ENCODE results near the gene MTHFD1L. TPM values are rescaled to one million over a fixed set of nuclear protein-coding genes. Genes with fewer than 3 reads are reported as not detected.
"Not testable (repeated sequence)": the region's sequence is repeated elsewhere in the genome, so short reads cannot be mapped to it uniquely, and the experiment has no call there.

The MTHFD1L gene
- total RNA-seq, 2 donors from 2014 or later = 71.3 to 109 TPM

DNA sequence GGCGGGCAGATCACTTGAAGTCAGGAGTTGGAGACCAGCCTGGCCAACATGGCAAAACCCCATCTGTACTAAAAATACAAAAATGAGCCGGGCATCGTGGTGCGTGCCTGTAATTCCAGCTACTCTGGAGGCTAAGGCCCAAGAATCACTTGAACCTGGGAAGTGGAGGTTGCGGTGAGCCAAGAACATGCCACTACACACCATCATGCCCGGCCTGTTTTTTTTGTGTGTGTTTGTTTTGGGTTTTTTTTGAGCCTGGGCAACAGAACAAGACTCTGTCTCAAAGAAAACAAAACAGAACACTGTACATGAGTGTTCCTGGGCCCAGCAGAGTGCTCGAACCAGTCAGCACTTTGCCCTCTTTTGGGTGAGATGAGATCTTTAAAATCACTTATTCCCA, 159.1 kb downstream of the MTHFD1L start:
- no peak for DNase-seq (ENCODE audit: low spot score in 2 of 2)
- no peaks in the 10 kb centered on the region for H3K9me3 Mint-ChIP-seq
- H3K27ac Mint-ChIP-seq = peak overlapping the region in 1 of 2 donors; percentile 60
- peaks cover 16 to 46% of the 10 kb centered on the region in 2 donors for H3K36me3 Mint-ChIP-seq
- ATAC-seq = no peak

DNA sequence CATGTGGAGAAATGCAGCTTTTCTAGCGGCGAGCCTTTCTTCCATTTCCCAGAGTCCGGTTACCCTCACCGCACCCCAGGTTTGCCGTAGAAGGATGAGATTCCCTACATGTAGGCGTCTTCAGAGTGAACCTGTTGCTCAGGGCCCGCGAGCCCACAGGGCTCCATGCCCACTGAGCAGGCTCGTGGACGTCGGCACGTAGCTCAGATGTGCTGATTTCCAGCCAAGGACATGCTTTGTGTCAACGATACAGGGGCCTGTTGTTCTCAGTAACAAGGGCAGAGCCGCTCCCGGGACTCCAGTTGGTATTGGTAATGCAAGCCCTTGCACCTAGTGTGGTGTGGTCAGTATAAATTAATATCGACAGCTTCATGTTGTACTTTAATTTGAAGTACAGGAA, 159.6 kb downstream of the MTHFD1L start:
- Mint-ChIP-seq H3K27ac (no peak overlapping the region), H3K9me3 (no peaks in the 10 kb centered on the region), H3K36me3 (peaks cover 21 to 46% of the 10 kb centered on the region in 2 donors)
- no peak for ATAC-seq
- DNase-seq (ENCODE audit: low spot score in 2 of 2) = no peak

DNA sequence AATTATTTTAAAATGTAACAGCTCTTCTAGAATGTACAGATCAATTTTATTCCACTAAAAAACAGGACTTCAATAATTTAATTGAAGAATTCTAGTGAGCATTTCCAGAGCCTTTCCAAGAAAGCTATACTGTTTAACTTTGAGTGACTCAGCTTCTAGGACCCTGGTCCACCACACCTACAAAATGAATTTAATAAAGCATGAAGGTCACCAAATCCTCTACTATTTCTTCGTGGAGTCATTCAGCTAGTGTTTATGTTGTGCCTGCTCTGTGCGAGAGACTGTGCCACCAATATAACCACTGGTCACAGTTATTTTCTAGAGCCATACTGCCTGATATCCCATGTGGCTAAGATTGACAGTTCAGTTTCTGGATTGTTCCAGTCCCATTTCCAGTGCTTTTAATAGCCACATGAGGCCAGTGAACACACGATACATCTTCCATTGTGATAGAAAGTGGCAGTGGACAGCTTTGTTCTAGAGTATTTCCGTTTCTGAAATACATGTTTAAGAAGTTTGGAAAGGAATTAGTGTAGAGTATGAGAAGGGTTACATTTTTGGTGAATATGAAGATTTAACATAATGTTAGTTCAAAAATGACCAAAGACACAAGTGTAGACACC, 160.7 kb downstream of the MTHFD1L start:
- H3K36me3 Mint-ChIP-seq = peaks cover 21 to 42% of the 10 kb centered on the region in 2 donors
- no peak for ATAC-seq

DNA sequence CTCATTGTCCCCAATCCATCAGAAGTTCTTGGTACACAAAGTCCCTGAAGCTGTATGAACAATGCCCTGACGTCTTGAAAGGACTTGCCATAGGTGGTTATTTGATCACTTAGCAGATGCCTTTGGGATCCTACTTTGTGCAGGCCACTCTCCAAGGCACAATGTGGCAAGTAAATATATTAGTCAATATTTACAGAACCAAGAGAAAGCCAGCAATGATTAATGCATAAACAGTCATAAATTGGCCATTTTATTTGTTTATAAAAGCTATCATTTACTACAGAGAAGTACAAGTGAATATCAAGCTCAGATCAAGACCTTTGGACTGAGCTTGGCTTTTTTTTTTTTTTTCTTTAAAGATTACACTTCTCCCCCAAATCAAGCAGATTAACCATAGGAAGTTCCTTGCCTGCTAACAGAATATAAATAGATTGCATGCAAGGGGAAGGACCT, 161.8 kb downstream of the MTHFD1L start:
- Mint-ChIP-seq H3K27ac (peak overlapping the region in 1 of 2 donors; percentile 1), H3K36me3 (peaks cover 15 to 42% of the 10 kb centered on the region in 2 donors), H3K9me3 (no peaks in the 10 kb centered on the region)
- DNase-seq (ENCODE audit: low spot score in 2 of 2) (no peak), ATAC-seq (no peak)

More for the DNA sequence above, 160.7 kb downstream of the MTHFD1L start:
- H3K9me3 Mint-ChIP-seq = no peaks in the 10 kb centered on the region
- H3K27ac Mint-ChIP-seq = no peak overlapping the region
- no peak for DNase-seq (ENCODE audit: low spot score in 2 of 2)

DNA sequence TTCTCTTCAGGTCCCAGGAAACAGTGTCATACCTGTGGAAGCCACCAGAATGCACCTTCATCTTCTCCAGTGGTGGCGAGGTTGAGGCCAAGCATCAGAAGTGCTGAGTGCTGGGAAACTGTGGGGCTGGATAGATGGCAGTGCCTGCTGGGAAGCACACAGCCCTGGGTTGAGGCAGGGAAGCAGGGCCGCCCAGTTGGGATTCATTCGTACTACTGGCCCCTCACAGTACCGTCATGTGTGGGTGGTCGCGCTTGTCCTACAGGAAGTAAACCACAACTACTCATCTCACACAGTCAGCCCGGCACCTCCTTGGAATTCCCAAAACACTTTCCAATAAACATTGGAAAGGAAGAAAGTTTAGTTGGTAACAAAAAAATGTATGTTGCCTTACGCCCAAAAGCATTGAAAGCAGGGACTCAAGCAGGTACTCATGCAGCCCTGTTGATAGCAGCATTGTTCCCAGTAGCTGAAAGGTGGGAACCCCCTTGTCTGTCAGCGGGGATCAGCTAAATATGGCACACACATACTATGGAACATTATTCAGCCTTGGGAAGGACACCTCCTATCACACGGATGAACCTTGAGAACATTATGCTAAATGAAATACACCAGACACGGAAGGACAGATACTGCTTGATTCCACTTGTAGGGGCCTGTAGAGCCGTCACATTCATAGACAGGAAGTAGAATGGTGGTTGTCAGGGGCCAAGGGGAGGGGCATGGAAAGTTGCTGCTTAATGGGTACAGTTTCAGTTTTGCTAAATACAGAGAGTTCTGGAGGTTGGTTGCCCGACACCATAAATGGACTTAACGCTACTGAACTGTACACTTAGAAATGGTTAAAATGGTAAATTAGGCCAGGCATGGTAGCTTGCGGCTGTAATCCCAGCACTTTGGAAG, 162.7 kb downstream of the MTHFD1L start:
- no peak for ATAC-seq

DNA sequence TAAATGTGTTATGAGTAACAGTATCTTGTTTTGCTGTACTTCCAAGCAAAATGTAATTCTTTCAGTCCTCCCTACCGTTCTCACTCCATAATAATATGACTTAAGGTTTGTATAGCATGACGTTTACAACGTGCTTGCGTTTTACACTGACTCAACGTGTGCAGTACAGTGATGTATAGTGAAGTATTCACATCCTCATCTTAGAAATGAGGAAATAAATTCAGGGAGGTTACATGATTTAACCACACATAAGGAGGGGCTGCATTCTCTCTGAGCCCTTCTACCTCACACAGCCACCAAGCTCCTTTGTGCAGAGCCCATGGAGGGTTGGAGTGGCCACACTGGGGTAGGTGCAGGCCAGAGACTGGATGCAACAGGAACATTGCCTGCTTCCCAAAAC, 164.5 kb downstream of the MTHFD1L start:
- DNase-seq (ENCODE audit: low spot score in 2 of 2) = no peak
- H3K9me3 Mint-ChIP-seq = no peaks in the 10 kb centered on the region
- no peak overlapping the region for H3K27ac Mint-ChIP-seq
- no peak for ATAC-seq
- H3K36me3 Mint-ChIP-seq = peaks cover 24 to 36% of the 10 kb centered on the region in 2 donors

More for the DNA sequence above, 162.7 kb downstream of the MTHFD1L start:
- no peak for DNase-seq (ENCODE audit: low spot score in 2 of 2)
- no peaks in the 10 kb centered on the region for H3K9me3 Mint-ChIP-seq
- peaks cover 15 to 44% of the 10 kb centered on the region in 2 donors for H3K36me3 Mint-ChIP-seq
- H3K27ac Mint-ChIP-seq = peak overlapping the region in 1 of 2 donors; percentile 16

DNA sequence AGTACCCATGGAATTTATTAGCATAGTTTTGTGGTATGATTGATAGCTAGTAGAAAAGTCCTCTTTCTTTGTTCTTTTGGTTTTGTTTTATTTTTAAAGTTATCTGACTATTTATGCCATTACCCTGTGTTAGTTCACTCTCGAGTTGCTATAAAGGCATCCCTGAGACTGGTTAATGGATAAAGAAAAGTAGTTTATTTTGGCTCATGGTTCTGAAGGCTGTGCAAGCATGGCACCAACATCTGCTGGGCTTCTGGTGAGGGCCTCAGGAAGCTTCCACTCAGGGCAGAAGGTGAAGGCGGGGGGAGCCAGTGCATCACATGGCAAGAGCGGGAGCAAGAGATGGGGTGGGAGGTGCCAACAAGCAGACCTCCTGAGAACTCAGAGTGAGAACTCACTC, 166.5 kb downstream of the MTHFD1L start:
- no peaks in the 10 kb centered on the region for H3K9me3 Mint-ChIP-seq
- DNase-seq (ENCODE audit: low spot score in 2 of 2) (no peak), ATAC-seq (no peak)
- H3K36me3 Mint-ChIP-seq = peaks cover 27 to 32% of the 10 kb centered on the region in 2 donors
- no peak overlapping the region for H3K27ac Mint-ChIP-seq

DNA sequence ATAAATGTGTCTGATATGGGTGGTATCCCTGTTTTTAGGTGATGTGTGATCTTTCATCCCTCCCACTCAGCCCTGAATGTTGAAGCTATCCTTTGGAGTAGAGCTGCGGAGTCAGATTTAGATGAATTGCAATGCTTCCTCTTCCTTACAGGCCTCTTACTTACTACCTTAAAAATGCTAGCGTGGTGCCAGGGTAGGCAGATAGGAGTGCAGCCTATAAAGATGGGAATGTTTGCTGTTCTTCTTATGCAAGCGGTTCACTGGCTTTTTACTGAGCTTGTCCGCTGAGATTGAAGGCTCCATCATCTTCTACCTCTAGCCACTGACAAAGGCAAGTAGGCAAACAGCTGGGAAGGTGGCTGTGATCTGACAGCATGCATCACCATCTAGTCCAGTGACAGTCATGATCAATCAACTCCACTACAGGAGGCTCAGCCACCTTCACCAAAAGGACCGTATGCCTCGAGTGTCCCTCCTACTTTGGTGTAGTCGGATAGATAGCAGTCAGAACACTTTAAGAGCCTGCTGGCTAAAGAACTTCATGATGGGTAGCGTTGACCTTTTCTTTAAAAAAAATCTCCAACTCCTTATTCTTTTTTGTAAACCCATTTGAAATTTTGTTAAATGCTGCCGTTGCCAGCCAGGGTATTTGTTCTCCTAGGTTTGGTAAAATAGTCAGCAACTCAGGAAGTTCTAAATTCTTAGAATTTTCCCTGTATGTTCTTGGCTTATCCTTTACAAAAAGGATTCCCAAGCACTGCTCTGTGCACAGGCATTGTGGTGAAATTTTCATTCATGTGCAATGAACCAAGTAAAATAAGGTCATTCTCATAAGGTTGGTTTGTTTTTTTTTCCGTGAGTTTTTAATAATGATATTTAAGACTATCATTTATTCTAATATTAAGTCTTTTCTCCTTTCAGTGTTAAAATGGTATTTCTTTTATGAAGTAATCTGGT, 169.6 kb downstream of the MTHFD1L start:
- Mint-ChIP-seq H3K27ac (no peak overlapping the region), H3K9me3 (no peaks in the 10 kb centered on the region), H3K36me3 (peaks cover 36 to 37% of the 10 kb centered on the region in 2 donors)
- no peak for ATAC-seq
- no peak for DNase-seq (ENCODE audit: low spot score in 2 of 2)

DNA sequence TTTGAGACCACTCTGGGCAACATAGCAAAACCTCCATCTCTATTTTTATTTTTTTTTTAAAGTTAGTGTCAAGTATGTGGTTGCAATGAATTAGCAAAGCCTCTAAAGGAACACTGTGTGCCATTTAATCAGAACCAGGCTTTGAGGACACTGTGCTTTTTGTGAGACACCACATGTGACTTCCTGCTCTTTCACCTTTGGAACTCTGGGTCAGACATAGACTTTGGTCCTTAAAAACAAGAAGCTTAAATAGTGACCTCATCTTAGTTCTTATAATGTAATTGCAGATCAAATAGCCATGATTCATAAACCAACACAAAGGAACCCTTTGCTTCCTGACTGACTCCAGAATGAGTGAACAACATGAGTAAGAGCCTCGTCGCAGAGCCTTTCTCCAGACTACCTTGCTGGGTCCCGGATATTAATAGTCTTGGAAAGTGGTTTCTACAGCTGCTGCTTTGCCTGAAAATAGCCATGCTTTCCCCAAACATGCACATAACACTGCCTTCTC, 170.8 kb downstream of the MTHFD1L start:
- H3K36me3 Mint-ChIP-seq = peaks cover 33 to 37% of the 10 kb centered on the region in 2 donors
- not testable (repeated sequence) for H3K9me3 Mint-ChIP-seq; ATAC-seq; H3K27ac Mint-ChIP-seq; DNase-seq (ENCODE audit: low spot score in 2 of 2)

DNA sequence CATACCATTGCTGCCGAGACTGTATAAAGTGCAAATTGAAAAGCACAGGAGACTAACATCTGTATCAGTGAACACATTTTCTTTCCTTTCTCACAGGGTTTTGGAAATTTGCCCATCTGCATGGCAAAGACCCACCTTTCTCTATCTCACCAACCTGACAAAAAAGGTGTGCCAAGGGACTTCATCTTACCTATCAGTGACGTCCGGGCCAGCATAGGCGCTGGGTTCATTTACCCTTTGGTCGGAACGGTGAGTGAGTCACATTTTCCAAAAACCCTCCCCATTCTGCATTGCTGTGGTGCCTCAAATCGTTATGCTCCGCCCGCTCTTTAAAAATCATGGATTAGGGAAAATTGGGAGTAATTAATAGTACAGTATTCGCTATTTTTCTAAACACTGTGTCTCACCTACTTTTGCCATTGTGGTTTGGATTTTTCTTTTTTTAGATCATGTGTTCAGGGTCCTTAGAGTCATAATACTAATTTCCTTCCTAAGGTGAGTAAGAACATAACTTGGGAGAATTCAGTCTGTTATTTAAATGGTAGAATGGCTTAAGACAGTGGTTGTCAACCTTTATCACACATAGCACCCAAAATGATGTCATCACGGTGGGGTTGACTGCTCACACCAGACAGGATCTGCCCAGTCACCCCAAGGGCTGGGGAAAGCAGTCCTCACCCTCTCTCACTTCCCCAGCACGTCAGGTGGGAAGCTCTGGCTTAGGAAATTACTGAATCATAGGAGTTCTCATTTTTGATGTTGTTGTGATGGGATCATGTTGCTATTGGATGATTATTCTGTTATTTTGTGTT, 171.6 kb downstream of the MTHFD1L start:
- DNase-seq (ENCODE audit: low spot score in 2 of 2) = peak in 1 of 2 donors; percentile 15
- Mint-ChIP-seq H3K9me3 (no peaks in the 10 kb centered on the region), H3K36me3 (peaks cover 30 to 37% of the 10 kb centered on the region in 2 donors)

DNA sequence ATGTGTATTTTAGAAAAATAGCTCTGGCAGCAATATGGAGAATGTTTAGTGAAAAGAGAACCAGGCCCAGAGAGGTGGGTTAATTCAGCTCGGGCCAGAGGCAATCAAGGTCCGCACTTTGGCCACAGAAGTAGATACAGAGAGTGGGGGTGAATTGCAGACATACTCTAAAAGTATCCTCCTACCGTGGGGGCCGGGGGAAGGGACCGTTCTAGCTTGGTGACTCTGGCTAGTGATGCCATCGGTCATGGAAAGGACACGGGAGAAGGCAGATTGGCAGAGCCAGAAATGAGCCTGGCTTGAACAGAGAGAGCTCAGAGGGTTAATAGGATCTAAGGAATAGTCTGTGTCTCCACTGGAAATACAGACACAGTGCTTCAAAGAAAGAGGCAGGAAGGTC, 173.1 kb downstream of the MTHFD1L start:
- H3K36me3 Mint-ChIP-seq = peaks cover 26 to 37% of the 10 kb centered on the region in 2 donors
- H3K9me3 Mint-ChIP-seq = no peaks in the 10 kb centered on the region
- H3K27ac Mint-ChIP-seq = peak overlapping the region; percentile 5 to 65
- no peak for DNase-seq (ENCODE audit: low spot score in 2 of 2)
- no peak for ATAC-seq

More for the DNA sequence above, 171.6 kb downstream of the MTHFD1L start:
- no peak for ATAC-seq
- H3K27ac Mint-ChIP-seq = peak overlapping the region in 1 of 2 donors; percentile 96

DNA sequence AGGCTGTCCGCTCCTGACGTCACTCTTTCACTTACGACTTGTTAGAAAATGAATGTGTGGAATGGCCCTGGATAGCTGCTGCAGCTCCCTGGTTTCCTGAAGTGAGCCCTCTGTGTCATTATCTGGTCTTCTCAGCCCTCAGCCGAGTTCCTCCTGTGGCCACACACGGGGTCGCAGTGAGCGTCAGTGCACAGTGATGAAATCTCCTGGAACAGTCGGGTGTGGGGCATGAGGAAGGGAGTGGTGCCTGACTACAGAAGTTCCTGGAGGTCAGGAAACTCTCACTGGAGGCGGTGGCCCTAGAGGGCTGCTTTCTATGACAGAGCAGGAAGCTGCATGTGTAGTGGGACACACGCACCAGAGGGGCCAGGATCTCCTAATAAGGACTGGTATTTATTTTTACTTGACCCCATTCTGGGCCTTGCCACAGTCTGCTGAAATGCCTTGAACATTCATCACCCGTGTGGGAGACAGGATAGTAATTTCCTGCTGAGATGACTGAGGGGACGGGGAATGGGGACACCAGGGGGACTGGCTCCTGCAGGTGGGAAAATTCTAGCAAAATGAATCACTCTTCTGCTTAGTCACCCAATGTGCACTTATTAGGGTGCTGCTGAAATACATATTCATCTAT, 175.5 kb downstream of the MTHFD1L start:
- not testable (repeated sequence) for H3K27ac Mint-ChIP-seq; DNase-seq (ENCODE audit: low spot score in 2 of 2); ATAC-seq; H3K9me3 Mint-ChIP-seq
- peaks cover 40 to 41% of the 10 kb centered on the region in 2 donors for H3K36me3 Mint-ChIP-seq

DNA sequence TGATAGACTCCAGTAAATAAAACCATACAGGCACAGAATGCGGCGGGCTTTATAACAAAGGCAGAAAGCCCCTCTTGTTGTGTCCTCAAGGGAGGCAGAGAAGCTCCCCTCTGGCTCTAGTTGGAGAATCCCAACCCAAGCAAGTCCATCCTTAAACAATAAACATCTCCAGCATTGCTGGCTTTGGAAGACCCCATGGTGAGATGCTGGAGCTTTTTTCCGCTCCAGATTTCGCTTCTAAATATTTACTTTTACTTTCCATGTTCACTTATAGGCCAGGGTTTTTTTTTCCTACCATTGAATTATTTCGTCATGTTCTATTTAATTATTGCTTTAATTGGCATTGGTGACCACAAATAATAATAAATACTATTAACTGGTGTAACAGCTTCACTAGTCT, 176.2 kb downstream of the MTHFD1L start:
- no peak for ATAC-seq
- peaks cover 0 to 7% of the 10 kb centered on the region in 2 donors for H3K9me3 Mint-ChIP-seq
- peaks cover 43 to 47% of the 10 kb centered on the region in 2 donors for H3K36me3 Mint-ChIP-seq
- H3K27ac Mint-ChIP-seq = peak overlapping the region in 1 of 2 donors; percentile 8
- no peak for DNase-seq (ENCODE audit: low spot score in 2 of 2)

DNA sequence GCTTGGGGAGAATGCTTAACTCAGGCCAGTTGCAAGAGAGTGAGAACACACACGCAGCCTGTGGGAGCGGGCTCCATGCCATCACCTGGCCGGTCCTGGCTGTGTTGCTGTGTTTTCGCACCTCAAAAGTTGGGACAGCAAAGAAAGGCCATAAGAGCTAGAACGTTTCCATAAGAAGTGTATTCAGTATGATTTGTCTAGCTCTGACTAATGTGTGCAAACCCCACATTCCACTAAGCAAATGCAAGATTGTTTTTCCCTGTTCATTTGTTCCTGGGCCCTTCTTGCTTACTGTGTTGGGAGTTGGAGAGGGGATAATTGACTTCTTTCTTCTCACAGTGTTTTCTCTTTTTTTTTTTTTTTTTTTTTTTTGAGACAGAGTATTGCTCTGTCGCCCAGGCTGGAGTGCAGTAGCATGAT, 177.4 kb downstream of the MTHFD1L start:
- Mint-ChIP-seq H3K9me3 (peaks cover 0 to 12% of the 10 kb centered on the region in 2 donors), H3K36me3 (peaks cover 39 to 47% of the 10 kb centered on the region in 2 donors)
- ATAC-seq; H3K27ac Mint-ChIP-seq; DNase-seq (ENCODE audit: low spot score in 2 of 2): not testable (repeated sequence)

DNA sequence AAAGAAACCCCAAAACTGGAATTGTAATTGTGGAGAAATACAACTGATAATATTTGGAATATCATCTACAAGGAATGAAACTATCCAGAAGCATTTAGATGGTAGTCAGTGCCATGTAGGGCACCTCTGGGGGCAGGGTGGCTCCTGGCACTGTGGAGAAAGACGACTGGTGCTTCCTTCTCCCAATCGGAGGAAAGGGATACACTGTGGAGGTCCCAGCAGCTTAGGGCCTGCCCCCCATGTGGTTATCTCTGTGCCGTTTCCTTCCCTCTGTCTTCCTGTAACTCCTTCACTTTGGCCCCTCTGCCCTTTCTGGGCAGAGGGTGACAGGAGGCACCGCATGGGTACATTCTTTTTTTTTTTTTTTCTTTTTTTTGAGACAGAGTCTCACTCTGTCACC, 178.4 kb downstream of the MTHFD1L start:
- peaks cover 42 to 47% of the 10 kb centered on the region in 2 donors for H3K36me3 Mint-ChIP-seq
- no peak for ATAC-seq
- DNase-seq (ENCODE audit: low spot score in 2 of 2) = no peak

More for the DNA sequence above, 178.4 kb downstream of the MTHFD1L start:
- Mint-ChIP-seq H3K9me3 (peaks cover 0 to 16% of the 10 kb centered on the region in 2 donors), H3K27ac (peak overlapping the region in 1 of 2 donors; percentile 36)

All from activated naive CD4-positive, alpha-beta T cell treated with anti-CD3 and anti-CD28 coated beads, Interleukin-2, amount 50 U/mL, for 72 hours (primary cell).